NCI-H510A treated with DMSO at 0.1 percent for 48 hours (cell line): Measurements from ENCODE around the gene ITIH4.
A peak's percentile ranks its signal among the peaks of the same experiment; 100 is the strongest.
"Not testable (repeated sequence)": the region's sequence is repeated elsewhere in the genome, so short reads cannot be mapped to it uniquely, and the experiment has no call there.

Source experiments
- DNase-seq: peaks from one replicate; lab custom pipeline; 2025; lab: John Stamatoyannopoulos, UW

Gene ITIH4

DNA sequence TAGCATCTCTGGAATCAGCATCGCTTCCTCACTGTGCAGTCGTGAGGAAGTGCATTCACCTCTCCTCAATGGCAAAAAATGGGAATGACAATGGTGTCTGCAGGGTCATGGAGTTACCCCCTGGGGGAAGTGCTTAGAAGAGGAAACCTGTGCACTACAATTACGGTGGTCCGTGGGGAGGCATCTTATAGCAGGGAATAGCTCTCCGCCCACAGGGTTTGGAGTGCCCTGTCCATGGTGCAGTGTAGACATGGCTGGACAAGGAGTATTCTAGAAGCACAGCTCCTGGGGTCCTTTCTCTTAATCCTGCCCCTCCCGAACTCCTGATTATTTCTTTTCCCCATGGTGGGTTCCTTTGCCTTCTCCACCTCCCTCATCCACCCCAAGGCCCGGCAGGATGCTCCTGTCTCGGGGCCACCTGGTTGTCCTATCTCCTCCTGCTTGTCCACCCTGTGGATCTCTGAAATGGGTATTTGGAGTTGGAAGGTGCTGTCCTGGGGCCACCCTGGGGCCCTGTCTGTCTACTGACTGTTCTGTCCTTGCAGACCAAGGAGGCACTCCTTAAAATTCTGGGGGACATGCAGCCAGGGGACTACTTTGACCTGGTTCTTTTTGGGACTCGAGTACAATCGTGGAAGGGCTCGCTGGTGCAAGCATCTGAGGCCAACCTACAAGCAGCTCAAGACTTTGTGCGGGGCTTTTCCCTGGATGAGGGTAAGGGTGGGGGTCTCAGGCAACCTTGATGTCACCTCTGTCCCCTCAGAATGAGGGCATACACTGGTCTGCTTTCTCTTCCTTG is 47.9 kb downstream of the ITIH4 start:
- DNase-seq = no peak

DNA sequence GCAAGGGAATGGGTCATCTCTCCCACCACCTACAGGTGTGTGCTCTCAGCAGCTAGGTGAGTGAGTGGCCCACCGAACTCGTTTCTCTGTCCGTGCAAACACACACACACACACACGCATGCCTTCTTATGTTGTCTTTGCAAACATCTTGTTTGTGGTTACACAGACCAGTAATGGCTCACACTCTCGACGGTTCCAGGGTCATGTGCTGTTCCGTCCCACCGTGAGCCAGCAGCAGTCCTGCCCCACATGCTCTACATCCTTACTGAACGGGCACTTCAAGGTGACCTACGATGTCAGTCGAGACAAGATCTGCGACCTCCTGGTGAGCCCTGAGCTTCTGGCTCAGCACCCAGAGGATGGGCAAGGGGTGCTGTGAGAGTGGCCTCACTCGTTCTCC is 48.7 kb downstream of the ITIH4 start:
- no peak for DNase-seq

GRCh38 chr3:52779837-52780585 is 50.5 kb downstream of the ITIH4 start:
- no peak for DNase-seq

GRCh38 chr3:52779011-52779836 is 51.2 kb downstream of the ITIH4 start:
- no peak for DNase-seq

DNA sequence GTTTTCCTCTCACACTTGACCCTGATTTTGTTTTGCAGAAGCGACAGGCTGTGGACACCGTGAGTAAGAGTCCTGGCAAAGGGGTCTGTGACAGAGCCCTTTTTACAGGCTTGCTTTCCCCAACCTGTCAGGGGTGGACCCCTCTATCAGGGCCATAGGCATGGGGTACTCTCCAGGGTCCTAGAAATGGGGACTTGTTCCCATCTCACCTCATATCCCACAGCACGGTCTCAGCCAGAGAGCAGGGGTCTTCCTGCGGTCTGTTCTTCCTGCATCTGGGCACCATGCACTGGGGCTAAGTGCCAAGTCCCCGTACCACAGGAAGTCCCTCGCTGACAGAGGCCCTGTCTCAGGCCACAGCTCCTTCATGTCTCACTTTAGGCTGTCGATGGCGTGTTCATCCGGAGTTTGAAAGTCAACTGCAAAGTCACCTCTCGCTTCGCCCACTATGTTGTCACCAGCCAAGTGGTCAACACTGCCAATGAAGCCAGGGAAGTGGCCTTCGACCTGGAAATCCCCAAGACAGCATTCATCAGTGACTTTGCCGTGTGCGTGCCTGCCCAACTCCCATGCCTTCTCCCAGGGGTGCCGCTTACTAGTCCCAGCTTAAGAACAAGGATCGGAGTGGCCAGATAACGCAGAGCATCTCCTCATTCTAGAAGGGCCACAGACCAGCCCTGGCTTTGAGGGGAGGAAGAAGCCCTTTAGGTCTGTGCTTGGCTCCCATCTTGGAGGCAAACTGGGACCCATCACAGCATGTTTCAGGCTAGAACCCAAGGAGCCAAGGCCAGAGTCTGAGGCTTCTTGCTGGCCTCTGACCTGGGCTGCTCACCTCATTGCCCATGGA is 52.3 kb downstream of the ITIH4 start:
- DNase-seq = no peak

- no peak for DNase-seq
Observed at GRCh38 chr3:52777127-52777958, 53.1 kb downstream of the ITIH4 start, which contains the start of gene ITIH1. ITIH1 (plus strand) TSS chr3:52777599; CDS start chr3:52777616, 17 bp downstream.

DNA sequence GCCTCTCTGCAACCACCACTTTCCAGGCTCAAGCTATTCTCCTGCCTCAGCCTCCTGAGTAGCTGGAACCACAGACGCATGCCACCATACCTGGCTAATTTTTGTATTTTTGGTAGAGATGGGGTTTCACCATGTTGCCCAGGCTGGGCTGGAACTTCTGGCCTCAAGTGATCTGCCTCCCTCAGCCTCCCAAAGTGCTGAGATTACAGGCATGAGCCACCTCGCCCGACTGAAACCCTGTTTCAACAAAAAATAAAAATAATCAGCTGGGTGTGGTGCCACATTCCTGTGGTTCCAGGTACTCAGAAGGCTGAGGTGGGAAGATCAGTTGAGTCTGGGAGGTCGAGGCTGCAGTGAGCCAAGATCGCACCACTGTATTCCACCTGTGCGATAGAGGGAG is 54.0 kb downstream of the ITIH4 start:
- DNase-seq = not testable (repeated sequence)

DNA sequence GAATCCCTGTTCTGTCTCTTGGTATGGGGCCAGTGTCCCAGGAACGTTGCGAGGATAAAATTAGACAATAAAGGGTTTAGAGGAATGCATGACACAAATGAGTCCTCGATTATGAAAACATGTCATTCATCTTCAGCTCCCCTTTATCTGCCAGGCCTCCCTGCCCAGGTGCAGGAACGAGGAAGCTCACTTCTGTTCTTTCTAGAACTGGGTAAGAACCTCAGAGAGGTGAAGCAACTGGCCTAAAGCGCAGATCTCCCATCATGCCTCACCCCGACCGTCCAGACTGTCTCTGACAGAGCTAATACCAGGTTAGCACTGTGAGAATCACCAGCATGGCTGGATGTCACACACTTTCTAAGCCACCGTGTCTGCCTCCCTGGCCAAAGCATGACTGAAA is 54.6 kb downstream of the ITIH4 start:
- DNase-seq = no peak

DNA sequence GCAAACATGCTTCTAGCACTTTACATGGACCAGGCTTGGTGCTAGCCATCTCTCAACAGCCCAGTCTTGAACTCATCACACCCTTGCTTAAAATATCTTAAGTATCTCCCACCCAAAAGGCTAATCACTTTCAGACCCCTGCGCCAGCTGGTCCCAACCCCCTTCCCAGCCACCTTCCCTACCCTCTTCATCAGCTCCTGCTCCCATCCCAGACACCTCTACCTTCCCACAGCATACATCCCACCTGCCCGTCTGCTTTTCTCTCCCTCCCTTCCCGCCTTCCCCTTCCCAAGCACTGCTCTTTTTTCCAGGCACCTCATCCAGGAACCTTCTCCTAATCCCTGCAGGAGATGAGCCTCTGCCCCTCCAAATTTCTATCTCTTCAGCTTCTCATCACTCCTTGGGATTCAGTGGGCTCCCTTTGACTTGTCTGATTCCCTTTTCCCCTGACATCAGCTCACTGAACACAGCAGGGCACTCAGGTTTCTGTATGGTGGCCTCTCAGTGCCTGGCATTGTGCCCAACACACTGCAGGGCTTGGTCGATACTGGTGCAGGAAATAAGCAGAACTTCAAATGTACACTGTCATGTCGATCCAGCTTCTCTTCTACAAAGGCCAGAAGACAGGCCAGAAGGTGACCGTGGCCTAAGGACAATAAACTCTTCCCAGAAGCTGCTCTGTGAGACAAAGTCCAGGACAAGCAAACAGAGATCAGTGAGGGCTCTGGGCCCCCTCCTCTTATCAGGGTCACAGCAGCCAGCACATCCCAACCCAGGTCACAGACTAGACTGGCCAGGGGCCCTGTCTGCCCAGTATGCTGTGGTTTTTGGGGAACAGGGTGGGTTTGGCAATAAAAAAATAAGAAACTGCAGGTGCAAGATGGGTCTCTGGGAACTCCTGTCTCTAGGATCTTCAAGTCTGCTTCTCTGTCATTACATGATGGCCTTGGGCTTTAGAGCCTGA is 55.3 kb downstream of the ITIH4 start:
- peak; percentile 19 for DNase-seq

GRCh38 chr3:52774066-52774713 is 56.3 kb downstream of the ITIH4 start:
- no peak for DNase-seq

DNA sequence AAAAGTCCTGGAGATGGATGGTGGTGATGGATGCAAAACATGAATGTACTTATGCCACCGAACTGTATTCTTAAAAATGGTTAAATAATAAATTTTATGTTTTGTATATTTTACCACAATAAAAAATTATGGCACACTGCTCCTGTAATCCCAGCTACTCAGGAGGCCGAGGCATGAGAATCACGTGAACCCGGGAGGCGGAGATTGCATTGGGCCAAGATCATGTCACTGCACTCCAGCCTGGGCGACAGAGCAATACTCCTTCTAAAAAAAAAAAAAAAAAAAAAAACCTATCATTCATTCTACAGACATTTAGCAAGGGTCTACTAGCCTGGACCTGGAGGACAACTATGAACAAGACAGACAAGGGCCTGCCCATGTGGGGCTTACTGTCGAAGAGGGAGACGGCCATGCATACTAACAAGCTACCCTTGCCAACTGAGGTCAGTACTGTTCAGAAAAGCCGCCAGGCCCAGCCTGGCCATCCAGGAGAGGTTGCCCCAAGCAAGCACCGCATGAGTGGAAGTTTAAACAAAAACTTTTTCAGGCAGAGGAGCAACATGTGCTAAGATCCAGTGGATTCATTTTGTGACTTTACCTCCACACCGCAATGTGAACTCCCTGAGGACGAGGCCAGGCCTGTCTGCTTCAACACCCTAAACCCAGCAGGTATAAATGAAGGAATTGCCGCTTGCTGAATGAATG is 57.0 kb downstream of the ITIH4 start:
- DNase-seq = no peak

DNA sequence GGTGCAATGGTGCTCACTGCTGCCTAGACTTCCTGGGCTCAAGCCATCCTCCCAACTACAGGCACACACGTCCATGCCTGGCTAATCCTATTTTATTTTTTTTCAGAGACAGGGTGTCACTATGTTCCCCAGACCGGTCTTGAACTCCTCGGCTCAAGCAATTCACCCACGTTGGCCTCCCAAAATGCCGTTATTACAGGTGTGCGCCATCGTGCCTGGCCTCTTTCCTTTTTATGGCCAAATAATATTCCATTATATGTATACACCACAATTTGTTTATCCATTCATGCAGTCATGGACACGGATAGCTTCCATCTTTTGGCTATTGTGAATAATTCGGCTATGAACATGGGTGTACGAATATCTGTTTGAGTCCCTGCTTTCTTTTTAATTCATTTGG is 58.8 kb downstream of the ITIH4 start:
- DNase-seq = no peak

- no peak for DNase-seq
Observed at GRCh38 chr3:52771334-52771681, 59.2 kb downstream of the ITIH4 start.

GRCh38 chr3:52770496-52771333 is 59.8 kb downstream of the ITIH4 start, which contains the start of gene NEK4:
NEK4 (minus strand) TSS chr3:52770940; CDS start chr3:52770746, 194 bp downstream.
- DNase-seq = peak; percentile 85

DNA sequence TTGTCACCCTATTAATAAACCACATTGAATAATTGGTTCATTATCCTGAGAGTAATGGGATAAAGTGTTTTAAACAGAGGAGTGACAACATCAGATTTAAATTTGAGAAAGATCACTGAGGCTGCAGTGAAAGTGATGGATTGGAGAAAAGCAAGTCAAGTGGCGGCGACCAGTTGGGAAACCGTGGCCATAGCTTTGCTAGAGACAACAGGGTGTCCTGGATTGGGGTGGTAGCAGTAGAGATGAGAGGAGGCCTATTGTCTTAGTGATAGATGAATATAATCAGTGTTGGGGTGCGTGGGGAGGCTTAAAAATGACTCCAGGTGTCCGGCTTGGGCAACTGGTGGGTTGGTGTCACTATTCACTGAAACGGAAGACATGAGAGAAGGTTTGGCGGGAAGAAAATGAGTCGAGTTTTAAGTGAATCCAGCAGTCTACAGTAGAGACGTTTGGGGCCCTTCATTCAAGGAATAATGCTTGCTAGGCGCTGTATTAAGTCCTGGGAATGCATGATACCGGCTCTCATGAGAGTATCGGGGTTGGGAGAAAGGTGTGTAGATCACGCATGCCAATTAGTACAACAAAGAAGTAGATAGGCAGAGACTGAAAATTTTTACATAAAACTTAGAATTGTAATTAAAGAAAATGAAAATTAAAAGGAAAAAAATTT is 60.6 kb downstream of the ITIH4 start:
- no peak for DNase-seq

DNA sequence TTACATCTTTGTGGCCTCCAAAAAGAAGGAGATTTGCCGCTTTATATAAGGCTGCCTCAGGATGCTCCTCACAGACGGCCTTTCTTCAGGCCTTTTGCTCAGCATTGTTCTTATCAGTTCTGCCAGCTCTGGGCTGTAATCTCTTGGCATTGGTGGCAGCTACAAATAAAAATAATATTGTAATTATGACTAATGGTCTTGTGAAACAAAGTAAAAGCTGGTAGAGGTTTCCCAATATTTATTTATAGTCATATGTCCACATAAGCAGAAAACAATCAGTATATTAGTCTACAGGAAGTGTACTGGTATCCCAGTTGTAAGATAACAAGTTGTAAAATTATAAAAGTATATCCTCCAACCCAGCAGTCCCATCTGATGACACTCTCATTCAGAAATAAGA is 67.0 kb downstream of the ITIH4 start:
- DNase-seq = no peak
